NCI-H2196 treated with DMSO at 0.1 percent for 48 hours (cell line): Measurements from ENCODE around the gene PATZ1.

Experiments used
- DNase-seq: peaks from one replicate; lab custom pipeline; 2025; ENCODE audit not compliant: unreplicated experiment; lab: John Stamatoyannopoulos, UW

The PATZ1 gene

DNA sequence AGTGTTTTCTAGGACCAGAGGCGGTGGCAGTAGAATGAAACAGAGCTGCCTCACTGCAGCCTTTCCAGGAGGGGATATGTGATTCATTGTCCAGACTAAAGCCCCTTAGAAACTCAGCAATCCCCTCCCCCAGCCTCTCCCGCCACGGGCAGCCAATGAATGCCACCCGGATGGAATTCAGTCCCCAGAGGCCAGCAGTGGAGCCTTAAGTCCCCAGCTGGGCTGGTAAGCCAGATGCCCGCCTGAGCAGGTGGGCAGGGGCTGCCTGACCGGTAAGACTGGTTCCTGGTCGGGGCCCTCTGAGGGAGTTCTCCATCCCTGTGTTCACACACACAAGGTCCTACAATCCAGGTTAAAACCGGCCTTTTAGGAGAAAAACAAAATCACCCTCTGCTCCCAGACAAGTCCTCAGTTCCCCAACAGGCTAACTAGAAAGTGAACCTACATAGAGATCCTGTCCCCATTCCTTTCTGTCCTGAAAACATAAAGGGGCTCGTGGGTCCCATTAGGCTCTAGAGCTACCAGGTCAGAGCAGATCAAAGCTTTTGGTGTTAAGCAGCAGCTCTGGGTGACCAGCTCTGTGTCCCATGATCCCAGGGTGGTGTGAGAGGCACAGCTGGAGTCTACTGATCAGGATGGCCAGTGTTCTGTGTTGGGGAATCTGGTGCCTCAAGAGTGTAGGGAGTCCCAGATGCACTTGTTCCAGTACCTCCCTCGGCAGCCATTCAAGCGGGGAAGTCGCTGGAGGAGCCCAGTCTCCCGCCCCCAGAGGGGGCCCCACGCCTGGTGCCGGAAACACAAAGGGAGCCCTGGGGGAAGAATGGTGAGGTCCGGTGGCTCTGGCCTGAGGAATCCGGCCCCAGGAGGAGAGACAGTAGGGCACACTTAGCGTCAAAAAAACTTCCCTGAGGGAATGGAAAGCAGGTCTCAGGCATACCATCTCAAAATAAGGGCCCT is 2.6 kb downstream of the PATZ1 start:
- no peak for DNase-seq

DNA sequence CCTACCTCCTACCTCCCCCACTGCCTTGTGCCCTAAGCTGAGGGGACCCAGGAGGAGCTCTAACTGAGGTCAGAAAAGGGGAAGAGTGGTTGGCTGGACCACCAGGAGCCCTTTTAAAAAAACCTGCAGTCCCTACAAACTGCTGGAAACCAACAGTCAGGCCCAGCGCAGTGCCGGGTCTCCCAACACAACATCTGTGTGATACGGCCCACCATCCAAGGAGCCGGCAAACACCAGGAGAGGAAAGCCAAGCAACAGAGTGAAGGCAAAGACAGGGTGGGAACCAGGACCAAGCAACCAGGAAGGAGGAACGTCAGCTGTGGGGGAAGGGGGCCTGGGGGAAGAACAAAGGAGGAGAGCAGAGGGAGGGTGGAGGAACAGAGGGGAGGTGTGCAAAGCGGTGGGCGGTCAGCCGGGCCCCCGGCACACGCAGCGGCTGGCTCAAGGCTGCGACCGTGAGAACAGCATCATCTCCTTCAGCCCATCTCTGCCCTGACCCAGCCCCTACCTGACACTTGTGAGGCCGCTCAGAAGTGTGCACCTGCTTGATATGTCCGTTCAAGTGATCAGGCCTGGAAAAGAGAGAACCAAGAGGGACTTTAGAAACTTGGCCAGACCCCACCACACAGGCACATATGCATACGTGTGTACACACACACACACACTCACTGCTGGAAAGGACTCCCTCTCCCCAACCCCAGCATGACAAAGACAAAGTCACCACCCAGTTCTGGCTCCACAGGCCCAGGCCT is 3.6 kb downstream of the PATZ1 start:
- no peak for DNase-seq

DNA sequence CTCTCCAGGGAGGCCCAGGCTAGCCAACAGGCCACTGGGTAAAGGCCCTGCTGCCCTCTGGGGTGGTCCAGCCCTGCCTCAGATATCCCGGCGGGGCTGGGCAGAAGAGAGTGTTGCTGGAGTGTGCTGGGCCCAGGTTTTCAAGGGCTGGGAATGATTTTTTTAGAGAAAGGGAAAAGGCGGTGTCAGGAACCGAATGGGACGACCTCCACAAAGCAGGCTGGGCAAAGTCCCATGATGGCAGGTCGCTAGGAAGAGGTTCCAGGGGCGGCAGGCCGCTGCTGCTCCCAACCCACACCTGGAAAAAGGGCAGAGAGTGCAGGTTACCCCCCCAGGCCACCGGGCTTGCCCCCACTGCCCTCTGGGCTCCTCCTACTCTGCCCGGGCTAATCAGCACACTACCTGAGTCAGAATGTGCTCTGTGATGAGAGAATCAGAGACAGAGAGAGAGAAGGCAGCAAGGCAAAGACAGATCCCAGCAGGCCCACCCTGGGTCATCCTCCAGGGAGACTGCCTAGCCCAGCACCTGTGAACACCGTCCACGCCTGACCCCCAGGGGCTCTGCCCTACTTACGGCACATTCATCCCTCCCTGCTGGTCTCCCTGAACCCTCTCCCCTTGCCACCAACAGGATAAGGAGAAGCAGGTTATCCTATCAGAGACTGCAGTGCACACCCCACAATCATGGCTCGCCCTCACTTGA is 4.6 kb downstream of the PATZ1 start:
- DNase-seq, result no peak

DNA sequence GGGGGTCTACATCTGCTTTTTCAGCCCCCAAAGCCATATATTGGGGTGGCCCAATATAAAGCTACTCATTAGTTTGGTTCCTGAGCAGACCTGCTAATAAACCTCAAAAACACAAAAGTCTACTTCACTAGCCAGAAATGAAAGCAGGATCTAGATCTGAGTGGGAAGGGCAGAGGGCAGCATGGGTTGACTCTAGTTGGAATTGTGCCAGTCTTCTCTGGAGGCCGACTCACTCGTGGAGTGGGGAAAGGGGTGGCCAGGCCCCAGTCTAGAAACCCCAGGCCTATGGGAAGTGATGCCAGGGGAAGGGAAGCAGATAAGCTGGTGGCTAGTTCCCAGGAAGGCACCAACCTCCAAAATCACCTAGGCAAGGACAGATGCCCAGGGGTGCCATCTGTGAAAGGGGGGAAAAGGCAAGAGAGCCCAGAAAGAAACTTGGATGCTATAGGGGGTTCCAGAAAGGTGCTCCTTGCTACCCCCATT is 5.3 kb downstream of the PATZ1 start:
- no peak for DNase-seq

DNA sequence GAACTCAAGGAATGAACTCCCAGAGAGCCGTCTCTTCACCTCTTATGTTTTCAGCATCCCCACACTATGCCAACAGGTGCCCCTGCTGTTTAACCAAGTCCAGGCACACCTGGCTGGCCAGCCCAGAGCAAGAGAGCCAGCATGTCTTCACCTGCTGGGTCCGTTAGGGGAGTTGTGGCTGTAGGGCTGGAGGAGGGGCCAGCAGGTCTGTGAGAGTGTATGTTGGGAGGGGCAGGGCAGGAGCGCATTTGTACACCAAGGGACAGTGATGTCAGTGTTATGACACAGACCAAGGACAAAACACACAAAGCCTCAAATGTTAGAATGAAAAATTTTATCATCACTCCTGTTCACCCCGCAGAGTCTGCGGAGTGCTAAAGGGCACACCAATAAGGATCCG is 5.8 kb downstream of the PATZ1 start:
- DNase-seq, result no peak

DNA sequence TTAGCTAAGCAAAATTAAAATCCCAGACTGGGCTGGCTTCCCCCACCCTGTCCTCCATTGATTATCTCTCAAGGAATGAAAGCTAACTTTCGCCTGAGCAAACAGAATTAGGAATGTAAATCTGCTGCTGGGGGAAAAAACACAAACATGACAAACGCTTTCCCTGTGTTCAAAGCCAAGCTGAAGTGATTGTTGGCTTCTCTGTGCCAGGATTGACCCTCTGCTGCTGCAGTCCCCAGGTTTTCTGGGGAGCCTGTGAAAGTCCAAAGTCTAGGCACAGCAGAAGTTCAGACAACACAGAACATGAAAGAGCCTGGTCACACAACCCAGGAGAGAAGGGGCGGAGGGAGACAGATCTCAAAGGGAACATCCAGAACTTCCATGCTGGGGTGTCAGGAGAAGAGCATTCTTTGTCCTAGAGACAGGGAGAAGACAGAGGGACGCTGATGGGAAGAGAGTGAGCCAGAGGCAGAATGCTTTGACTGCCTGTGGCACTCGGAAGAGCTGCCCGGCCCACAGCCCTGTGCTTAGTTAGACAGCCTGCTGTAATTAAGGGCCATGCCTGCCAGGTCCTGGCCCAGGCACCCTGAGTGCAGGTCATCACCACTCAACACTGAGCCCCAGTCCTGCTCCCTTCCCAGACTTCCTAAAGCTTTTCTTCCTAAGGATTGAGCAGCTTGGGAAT is 6.9 kb downstream of the PATZ1 start:
- DNase-seq, result no peak

DNA sequence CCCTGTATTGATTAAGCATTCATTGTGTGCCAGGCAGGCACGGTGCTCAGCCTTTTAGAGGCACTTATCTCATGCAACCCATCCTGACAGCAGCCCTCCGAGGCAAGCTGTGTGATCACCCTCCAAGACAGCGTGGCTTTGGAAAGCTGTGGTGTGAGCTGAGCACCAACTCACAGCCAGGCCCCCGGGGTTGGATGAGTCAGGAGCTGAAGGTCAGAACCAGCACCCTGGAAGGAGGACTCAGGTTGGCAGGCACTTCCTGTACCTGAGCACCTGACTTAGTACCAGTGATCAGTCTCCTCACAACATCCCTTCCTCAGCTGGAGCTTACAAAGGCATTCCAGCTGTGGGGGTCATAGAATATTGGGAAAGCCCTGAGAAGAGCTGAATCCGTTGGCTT is 9.0 kb downstream of the PATZ1 start:
- no peak for DNase-seq

DNA sequence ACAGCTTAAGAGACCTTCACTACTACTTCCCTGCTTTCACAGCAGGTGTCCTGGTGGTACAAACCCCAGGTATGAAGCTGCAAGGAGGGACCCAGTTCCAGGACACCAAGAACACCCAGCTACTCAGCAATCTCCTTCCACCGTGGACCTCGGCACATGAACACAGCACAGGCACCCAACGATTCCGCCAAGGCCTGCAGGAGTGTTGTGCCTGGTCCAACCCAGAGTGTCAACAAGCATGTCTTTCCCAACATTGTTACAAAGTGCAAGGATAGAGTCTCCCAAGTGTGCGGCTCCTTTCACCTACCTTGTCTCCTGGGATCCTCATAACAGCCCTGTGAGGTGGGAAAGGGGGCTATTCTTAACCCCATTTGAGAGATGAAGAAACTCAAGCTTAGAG is 11.8 kb downstream of the PATZ1 start:
- no peak for DNase-seq

DNA sequence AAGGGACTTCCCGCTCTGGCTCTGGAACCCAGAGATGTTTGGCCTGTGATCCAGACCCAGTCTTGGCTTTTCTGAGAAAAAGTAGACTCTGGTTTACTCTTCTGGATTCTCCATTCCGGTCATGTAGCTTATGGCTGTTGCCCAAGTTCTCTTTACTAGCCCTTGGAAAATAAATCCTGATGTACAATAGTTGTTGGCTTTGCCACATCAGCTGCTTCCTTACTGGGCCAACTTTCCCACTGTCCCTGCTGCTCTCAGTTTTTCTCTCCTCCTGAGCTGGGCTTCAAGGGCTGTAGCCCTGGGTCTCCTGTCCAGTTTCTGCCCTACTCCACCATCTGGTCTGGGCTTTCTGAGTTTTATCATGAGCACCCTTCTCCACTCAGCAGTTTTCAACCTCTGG is 12.5 kb downstream of the PATZ1 start:
- no peak for DNase-seq

DNA sequence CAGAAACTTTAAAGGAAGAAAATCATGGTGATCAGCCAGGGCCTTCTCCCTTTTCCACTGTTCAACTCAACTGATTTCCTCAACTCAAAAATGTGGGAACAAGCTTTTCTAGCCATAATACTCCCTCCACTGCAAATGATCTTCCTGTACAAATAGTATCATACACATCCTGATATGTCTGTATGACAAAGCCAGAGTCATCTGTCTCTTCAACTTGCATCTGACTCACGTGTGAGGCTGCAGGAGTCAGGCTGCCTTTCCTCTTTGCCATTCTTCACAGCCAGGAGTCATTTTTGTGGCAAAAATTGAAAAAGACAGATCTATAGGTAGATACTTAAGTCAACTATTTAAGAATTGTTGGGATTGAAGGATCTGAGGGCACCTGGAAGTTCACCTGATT is 13.3 kb downstream of the PATZ1 start:
- no peak for DNase-seq

DNA sequence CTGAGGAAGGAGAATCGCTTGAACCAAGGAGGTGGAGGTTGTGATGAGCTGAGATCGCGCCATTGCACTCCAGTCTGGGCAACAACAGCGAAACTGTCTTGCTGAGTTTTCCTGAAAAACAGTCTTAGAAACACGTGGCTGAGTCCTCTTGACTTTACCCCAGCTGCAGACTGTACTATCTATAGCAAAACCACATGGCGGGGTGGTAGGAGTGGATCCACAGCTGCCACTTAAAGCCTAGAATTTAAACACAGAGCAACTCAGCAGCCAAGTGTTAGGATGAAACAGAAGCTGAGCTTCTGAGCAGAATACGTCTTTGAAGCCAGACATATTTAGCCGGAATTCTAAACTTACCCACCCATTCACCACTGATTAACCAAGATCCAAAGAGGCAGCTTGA is 14.1 kb downstream of the PATZ1 start:
- no peak for DNase-seq

DNA sequence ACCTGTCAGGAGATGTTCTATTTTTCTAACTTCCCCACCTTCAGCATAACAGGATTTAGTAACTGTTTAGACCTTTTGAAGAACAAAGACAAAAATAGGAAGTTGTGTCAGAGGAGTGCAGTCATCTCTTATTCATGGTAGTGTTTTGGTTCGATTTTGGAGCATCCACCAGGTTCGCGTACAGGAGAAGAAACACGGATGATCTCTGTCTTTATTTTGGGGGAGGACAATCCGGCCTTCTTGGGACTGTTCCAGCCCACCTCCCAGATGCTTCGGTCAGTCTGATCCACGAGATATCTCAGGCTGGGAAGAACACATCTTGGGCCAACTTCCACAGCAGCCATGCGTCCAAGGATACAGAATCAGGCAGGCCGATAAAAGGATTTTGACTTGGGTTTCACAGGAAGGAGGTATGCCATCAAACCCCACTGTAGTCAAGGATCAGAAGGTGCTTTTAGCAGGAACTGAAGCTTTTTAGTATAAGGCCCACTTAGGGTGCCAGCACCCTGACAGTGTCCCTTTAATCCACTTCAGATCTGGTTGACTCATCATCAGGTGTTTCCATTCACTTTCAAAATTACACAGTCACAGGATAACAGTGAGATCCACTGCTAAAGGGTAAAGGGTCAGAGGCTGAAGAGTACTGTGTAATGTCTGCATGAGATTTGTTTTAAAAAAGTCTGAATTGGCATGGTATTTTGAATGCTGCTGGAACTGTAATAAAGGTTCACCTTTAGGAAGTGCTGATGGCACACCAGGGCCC is 16.5 kb downstream of the PATZ1 start:
- DNase-seq, result no peak

DNA sequence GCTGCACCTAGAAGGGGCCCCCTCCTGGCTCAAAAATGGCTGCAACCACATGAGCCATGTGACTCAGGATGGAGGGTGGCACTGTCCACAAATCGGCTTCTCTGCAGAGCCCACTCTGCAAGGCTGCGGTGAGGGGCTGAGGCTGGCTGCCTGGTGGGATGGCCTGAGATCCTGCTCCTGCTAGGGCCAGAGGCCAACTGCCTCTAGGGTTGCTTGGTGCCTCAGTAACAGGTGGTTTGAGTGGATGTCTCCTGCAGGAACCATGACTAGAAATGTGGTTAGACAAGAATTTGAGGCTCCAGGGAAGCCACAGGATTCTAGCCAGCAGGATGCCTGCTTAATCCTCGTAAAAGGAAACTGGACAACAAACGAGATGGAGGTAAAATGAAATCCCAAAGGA is 17.1 kb downstream of the PATZ1 start:
- DNase-seq, result no peak

DNA sequence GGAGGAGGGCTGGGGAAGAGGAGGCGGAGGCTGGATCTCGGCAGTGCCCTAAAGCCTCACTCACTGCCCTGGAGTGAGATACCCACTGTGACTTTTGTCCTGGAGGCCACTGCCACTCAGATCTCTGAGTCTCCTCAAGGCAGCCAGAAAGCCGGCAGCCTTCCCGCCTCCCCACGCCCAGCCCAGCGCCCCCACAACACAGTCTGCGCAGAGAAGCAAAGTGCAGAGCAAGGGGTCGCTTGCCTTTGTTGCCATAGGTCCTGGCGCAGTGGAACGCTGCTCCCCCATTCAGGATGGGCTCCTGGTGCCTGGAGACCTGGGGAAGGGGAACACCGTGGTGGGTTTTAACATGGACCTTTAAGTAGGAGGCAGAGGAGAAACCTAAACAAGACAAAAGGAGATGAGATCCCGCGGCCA is 17.6 kb downstream of the PATZ1 start:
- no peak for DNase-seq

DNA sequence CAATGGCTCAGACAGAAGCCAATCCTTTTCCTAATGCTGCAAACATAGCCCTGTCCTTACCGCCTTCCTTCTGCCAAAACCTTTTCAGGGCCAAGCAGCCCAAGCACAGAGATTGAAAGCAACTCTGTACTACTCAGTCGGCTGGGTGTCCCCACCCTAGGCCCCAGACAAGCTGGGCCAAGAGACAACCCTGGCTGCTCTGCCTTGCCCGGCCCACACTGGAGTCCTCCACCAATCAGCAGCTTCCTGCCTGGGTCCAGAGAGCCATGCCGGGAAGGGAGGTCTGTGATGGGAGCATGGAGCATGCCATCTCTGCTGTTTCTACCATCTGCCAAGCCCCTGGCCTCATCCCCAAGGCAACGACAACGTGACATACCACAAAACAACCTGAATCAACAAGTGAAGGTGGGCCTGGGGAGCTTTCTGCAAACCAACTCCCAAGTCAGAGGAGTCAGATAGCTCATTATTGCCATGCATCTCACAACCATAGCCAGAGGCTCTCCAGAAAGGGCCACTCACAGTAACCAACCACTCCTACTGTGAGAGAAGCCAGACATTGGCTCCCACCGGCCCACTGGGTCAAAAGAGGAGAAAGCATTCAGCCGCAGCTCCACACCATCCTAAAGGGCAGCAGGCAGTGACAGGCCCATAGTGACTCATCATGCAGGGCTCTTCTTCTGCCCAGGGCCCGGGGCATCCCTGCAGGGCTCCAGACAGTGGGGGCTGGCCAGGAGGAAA is 18.2 kb downstream of the PATZ1 start:
- no peak for DNase-seq

DNA sequence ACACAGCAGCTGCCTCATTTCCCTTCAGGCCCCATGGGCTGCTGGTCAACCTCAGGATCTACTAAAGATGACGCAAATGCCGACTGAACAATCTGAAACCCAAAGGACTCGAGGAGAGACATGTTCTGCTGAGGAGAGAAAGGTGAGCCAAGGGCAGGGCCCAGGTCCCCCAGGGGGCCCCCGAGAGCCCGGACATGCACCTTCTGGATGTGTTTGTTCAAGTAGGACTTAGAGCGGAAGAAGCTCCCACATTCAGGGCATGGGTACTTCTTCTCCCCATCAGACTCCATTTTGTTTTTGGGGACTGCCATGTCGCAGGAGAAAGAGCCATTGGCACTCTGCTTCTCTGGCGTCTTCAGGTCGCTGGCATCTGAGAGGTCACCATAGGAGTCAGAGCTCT is 19.3 kb downstream of the PATZ1 start:
- no peak for DNase-seq

DNA sequence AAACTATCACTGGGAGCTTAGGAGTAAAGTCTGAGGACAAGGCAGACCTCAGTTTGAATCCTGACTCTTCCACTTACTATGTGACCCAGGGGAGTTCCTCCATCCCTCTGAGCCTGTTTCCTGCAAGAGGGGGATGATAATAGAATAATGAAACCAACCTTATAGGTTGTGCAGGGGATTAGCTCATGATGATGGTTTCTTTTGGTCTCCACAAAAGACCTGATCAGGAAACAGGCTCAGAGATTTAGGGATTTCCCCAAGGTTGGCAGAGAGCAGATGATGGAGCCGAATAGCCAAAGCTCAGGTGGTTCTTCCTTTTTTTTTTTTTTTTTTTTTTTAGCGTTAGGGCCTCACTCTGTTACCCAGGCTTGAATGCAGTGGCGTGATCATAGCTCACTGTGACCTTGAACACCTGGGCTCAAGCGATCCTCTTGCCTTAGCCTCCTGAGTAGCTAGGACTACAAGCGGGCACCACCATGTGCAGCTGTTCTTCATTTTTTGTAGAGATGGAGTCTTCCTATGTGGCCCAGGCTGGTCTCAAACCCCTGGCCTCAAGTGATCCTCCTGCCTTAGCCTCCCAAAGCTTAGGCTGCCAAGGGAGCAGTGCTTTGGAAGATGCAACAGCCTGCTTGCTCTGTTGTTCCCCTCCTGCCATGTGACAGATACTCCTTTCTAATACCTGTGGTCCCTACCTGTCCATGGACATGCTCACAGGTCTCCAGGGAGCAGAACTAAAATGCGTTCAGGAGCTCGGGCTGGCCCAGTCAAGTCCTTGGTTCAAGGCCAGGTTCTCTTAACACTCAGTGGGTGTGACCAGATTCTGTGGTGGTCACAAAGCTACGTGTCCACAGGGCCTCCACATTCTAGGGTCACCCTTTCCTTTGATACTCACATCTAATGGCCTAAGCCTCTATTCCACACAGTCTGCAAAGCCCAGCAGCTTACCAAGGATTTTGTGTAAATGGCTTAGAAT is 22.3 kb downstream of the PATZ1 start:
- DNase-seq, result no peak

DNA sequence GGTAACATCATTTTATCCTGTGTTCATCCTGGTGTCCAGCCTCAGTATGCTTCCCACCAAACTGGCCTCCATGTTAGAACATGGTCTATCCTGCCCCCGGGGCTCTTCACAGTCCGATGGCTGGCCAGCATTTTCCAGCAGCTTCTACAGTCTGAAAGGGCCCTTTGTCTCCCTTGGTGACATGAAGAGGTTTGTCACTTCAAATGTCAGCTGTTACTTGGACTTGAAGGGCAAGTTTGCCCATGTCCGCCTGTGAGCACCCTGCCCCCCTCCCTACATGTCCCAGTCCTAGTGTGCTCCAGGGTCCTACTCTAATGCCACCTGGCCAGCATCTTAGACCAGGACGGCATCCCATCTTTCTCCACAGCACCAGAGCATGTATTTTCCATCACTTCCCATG is 24.7 kb downstream of the PATZ1 start:
- DNase-seq, result no peak
